ENCODE results near the gene BEND3.
"Not testable (repeated sequence)": the region's sequence is repeated elsewhere in the genome, so short reads cannot be mapped to it uniquely, and the experiment has no call there.

- TF ChIP-seq, protein P1, sequence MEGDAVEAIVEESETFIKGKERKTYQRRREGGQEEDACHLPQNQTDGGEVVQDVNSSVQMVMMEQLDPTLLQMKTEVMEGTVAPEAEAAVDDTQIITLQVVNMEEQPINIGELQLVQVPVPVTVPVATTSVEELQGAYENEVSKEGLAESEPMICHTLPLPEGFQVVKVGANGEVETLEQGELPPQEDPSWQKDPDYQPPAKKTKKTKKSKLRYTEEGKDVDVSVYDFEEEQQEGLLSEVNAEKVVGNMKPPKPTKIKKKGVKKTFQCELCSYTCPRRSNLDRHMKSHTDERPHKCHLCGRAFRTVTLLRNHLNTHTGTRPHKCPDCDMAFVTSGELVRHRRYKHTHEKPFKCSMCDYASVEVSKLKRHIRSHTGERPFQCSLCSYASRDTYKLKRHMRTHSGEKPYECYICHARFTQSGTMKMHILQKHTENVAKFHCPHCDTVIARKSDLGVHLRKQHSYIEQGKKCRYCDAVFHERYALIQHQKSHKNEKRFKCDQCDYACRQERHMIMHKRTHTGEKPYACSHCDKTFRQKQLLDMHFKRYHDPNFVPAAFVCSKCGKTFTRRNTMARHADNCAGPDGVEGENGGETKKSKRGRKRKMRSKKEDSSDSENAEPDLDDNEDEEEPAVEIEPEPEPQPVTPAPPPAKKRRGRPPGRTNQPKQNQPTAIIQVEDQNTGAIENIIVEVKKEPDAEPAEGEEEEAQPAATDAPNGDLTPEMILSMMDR (IDR thresholded peaks at IDR 0.05; ENCODE audit: low read depth, low read length) = not testable (repeated sequence)
- not testable (repeated sequence) for TF ChIP-seq POLR2A (IDR thresholded peaks at IDR 0.05; ENCODE audit: extremely low read depth, insufficient read length); MAX (IDR thresholded peaks at IDR 0.05; ENCODE audit: low read depth, low read length); MYC (IDR thresholded peaks at IDR 0.05; ENCODE audit: low read depth, low read length)
Measured at GRCh38 chr6:107084459-107084858, 30.9 kb downstream of the BEND3 start.
